Panc1 (cell line): ENCODE results near the gene CLCN7.

Experiments
- POLR2AphosphoS5 ChIP-seq: IDR thresholded peaks from 2 replicates; pipeline ENCODE4 v1.6.1; 2012; ENCODE audit warnings: mild to moderate bottlenecking, low read depth, low read length, moderate library complexity
- SIN3A ChIP-seq: IDR thresholded peaks from 2 replicates; pipeline ENCODE4 v1.6.1; 2012; ENCODE audit warnings: low read depth, mild to moderate bottlenecking, low read length, moderate library complexity, borderline replicate concordance; ENCODE audit not compliant: insufficient read depth
- TCF7L2 ChIP-seq: IDR thresholded peaks from 2 replicates; pipeline ENCODE4 v1.6.1; 2011; ENCODE audit warnings: mild to moderate bottlenecking, low read depth, low read length, inconsistent platforms
- TF ChIP-seq, protein P1 (sequence below): fragments of 450-650 bp; IDR thresholded peaks from 2 replicates; pipeline ENCODE4 v1.5.1; 2017; ENCODE audit warnings: mild to moderate bottlenecking
- TF ChIP-seq, protein P2 (sequence below), 2 experiments: IDR thresholded peaks; 2 replicates each; pipeline ENCODE4 v1.6.1; 2011 to 2012; ENCODE audit warnings: low read depth in 2 of 2, control low read depth in 1 of 2, low read length in 1 of 2, mild to moderate bottlenecking in 1 of 2, moderate library complexity in 1 of 2; ENCODE audit not compliant: insufficient read depth in 1 of 2

DNA sequence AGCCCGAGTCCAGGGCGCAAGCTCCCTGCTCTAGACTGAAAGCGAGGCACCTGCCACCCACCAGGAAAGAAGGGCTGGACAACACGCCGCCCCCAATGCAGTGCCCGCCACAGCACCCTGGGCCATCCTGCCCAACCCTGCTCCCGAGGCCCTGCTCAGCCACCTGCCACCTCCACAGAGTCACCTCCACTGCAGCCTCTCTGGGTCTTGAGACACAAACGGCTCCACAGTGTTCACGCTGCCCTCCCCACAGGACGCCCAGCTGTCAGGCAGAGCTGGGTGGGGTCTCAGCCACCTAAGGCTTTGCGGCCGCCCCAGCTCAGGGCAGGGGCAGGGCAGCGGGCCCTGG is 9.3 kb downstream of the CLCN7 start:
- TF ChIP-seq, protein P1, sequence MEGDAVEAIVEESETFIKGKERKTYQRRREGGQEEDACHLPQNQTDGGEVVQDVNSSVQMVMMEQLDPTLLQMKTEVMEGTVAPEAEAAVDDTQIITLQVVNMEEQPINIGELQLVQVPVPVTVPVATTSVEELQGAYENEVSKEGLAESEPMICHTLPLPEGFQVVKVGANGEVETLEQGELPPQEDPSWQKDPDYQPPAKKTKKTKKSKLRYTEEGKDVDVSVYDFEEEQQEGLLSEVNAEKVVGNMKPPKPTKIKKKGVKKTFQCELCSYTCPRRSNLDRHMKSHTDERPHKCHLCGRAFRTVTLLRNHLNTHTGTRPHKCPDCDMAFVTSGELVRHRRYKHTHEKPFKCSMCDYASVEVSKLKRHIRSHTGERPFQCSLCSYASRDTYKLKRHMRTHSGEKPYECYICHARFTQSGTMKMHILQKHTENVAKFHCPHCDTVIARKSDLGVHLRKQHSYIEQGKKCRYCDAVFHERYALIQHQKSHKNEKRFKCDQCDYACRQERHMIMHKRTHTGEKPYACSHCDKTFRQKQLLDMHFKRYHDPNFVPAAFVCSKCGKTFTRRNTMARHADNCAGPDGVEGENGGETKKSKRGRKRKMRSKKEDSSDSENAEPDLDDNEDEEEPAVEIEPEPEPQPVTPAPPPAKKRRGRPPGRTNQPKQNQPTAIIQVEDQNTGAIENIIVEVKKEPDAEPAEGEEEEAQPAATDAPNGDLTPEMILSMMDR: no peak
- TF ChIP-seq, protein P2, sequence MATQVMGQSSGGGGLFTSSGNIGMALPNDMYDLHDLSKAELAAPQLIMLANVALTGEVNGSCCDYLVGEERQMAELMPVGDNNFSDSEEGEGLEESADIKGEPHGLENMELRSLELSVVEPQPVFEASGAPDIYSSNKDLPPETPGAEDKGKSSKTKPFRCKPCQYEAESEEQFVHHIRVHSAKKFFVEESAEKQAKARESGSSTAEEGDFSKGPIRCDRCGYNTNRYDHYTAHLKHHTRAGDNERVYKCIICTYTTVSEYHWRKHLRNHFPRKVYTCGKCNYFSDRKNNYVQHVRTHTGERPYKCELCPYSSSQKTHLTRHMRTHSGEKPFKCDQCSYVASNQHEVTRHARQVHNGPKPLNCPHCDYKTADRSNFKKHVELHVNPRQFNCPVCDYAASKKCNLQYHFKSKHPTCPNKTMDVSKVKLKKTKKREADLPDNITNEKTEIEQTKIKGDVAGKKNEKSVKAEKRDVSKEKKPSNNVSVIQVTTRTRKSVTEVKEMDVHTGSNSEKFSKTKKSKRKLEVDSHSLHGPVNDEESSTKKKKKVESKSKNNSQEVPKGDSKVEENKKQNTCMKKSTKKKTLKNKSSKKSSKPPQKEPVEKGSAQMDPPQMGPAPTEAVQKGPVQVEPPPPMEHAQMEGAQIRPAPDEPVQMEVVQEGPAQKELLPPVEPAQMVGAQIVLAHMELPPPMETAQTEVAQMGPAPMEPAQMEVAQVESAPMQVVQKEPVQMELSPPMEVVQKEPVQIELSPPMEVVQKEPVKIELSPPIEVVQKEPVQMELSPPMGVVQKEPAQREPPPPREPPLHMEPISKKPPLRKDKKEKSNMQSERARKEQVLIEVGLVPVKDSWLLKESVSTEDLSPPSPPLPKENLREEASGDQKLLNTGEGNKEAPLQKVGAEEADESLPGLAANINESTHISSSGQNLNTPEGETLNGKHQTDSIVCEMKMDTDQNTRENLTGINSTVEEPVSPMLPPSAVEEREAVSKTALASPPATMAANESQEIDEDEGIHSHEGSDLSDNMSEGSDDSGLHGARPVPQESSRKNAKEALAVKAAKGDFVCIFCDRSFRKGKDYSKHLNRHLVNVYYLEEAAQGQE (IDR thresholded peaks at IDR 0.05; ENCODE audit: insufficient read depth in 1 of 2, low read depth in 2 of 2, low read length in 1 of 2): no peak
- TF ChIP-seq POLR2AphosphoS5 (no peak), SIN3A (no peak), TCF7L2 (no peak)
